Peyer's patch (tissue), 4 donors: ENCODE data around the gene GABRQ. TPM values are rescaled to one million over a fixed set of nuclear protein-coding genes. Genes with fewer than 3 reads are reported as not detected.

ENCODE experiments used
- DNase-seq, 3 donors: peaks; one replicate each; pipeline ENCODE4 v3.0.0-alpha.2; 2017 to 2019
- H3K27ac ChIP-seq, 4 donors: fragments of 200-600 bp; sonication (generic); one replicate each; pipeline ENCODE4 v1.5.1; 2016 to 2019
- H3K27me3 ChIP-seq, 2 donors: fragments of 200-600 bp; sonication (generic); one replicate each; pipeline ENCODE4 v1.5.1; 2019
- H3K36me3 ChIP-seq, 3 donors: fragments of 200-600 bp; sonication (generic); one replicate each; pipeline ENCODE4 v1.5.1; 2016 to 2019
- H3K4me1 ChIP-seq, 4 donors: fragments of 200-600 bp; sonication (generic); one replicate each; pipeline ENCODE4 v1.5.1; 2016 to 2019
- H3K4me3 ChIP-seq, 4 donors: fragments of 200-600 bp; sonication (generic); 1 replicate in 3 of 4; 2 replicates in 1 of 4; pipeline ENCODE4 v1.5.1; 2016 to 2019; ENCODE audit warnings: mild to moderate bottlenecking in 1 of 4
- H3K9me3 ChIP-seq, 4 donors: fragments of 200-600 bp; sonication (generic); one replicate each; pipeline ENCODE4 v1.5.1; 2016 to 2019; ENCODE audit warnings: mild to moderate bottlenecking in 1 of 4
- CTCF ChIP-seq, 6 experiments: fragments of 450-650 bp in 4 of 6; fragments of 200-600 bp in 2 of 6; sonication (generic) in 1 of 6; IDR thresholded peaks; one replicate each; pipeline ENCODE4 v1.5.1; 2017 to 2019; ENCODE audit warnings: antibody characterized with exemption in 6 of 6, mild to moderate bottlenecking in 3 of 6, moderate library complexity in 1 of 6
- POLR2A ChIP-seq, 2 donors: fragments of 450-650 bp; IDR thresholded peaks; one replicate each; pipeline ENCODE4 v1.5.1; 2017; ENCODE audit warnings: antibody characterized with exemption in 2 of 2, mild to moderate bottlenecking in 2 of 2, moderate library complexity in 2 of 2
- total RNA-seq, 4 donors: library from RNA; depleted of rRNA; stranded (reverse); fragments of >200 nt; gene quantifications; one replicate each; pipeline ENCODE4 v1.1.0, GENCODE V29; 2016

The GABRQ gene
- total RNA-seq: not detected

GRCh38 chrX:152637649-152638442 is at the start of gene GABRQ:
GABRQ (plus strand) TSS chrX:152637895; CDS start chrX:152638203, 308 bp downstream.
- no peak within 1 kb of the TSS for H3K4me3 ChIP-seq
- no peaks in the 10 kb centered on the region for H3K36me3 ChIP-seq
- H3K27me3 ChIP-seq: no peaks in the 10 kb centered on the region
- no peaks in the 10 kb centered on the region for H3K9me3 ChIP-seq
- DNase-seq: no peak
- H3K27ac ChIP-seq: no peak within 1 kb of the TSS
- H3K4me1 ChIP-seq: no peaks in the 10 kb centered on the region
- TF ChIP-seq CTCF (IDR thresholded peaks at IDR 0.05) (no peak), POLR2A (IDR thresholded peaks at IDR 0.05) (no peak)

GRCh38 chrX:152588206-152588605 is 49.5 kb upstream of the GABRQ start:
- Histone ChIP-seq H3K4me1 (no peaks in the 10 kb centered on the region), H3K27me3 (no peaks in the 10 kb centered on the region), H3K36me3 (no peaks in the 10 kb centered on the region), H3K9me3 (no peaks in the 10 kb centered on the region), H3K4me3 (no peak overlapping the region), H3K27ac (no peak overlapping the region)
- no peak for TF ChIP-seq CTCF (IDR thresholded peaks at IDR 0.05)
- no peak for TF ChIP-seq POLR2A (IDR thresholded peaks at IDR 0.05)
- no peak for DNase-seq

GRCh38 chrX:152600853-152601633 is 36.7 kb upstream of the GABRQ start:
- DNase-seq: no peak
- Histone ChIP-seq H3K4me1 (no peaks in the 10 kb centered on the region), H3K27me3 (no peaks in the 10 kb centered on the region), H3K27ac (no peak overlapping the region), H3K4me3 (no peak overlapping the region), H3K36me3 (no peaks in the 10 kb centered on the region), H3K9me3 (no peaks in the 10 kb centered on the region)
- no peak for TF ChIP-seq CTCF (IDR thresholded peaks at IDR 0.05)
- TF ChIP-seq POLR2A (IDR thresholded peaks at IDR 0.05): no peak

- no peak for DNase-seq
- Histone ChIP-seq H3K27ac (no peak overlapping the region), H3K27me3 (no peaks in the 10 kb centered on the region), H3K9me3 (no peaks in the 10 kb centered on the region), H3K36me3 (no peaks in the 10 kb centered on the region), H3K4me3 (no peak overlapping the region), H3K4me1 (no peaks in the 10 kb centered on the region)
- no peak for TF ChIP-seq POLR2A (IDR thresholded peaks at IDR 0.05)
- TF ChIP-seq CTCF (IDR thresholded peaks at IDR 0.05): no peak
Observed at GRCh38 chrX:152601848-152602616, 35.7 kb upstream of the GABRQ start.

- Histone ChIP-seq H3K9me3 (no peaks in the 10 kb centered on the region), H3K4me3 (no peak overlapping the region), H3K27me3 (no peaks in the 10 kb centered on the region), H3K36me3 (no peaks in the 10 kb centered on the region), H3K27ac (no peak overlapping the region), H3K4me1 (no peaks in the 10 kb centered on the region)
- DNase-seq: no peak
- no peak for TF ChIP-seq CTCF (IDR thresholded peaks at IDR 0.05)
Observed at GRCh38 chrX:152614791-152615190, 22.9 kb upstream of the GABRQ start.
